HUES48 (cell line): ENCODE data around the gene GPD1L.
A peak's percentile ranks its signal among the peaks of the same experiment; 100 is the strongest.
"Not testable (repeated sequence)": the region's sequence is repeated elsewhere in the genome, so short reads cannot be mapped to it uniquely, and the experiment has no call there.

Experiments
- H3K27ac ChIP-seq: one replicate; pipeline ENCODE4 v1.7.0; 2013; ENCODE audit warnings: low read depth, low read length, inconsistent platforms
- H3K27me3 ChIP-seq: 2 replicates; pipeline ENCODE4 v1.6.1; 2013; ENCODE audit warnings: mild to moderate bottlenecking, low read length; ENCODE audit not compliant: control insufficient read depth, insufficient read depth
- H3K36me3 ChIP-seq: 2 replicates; pipeline ENCODE4 v1.6.1; 2013; ENCODE audit warnings: low read length; ENCODE audit not compliant: control insufficient read depth, insufficient read depth
- H3K4me1 ChIP-seq: 2 replicates; pipeline ENCODE4 v1.6.1; 2013; ENCODE audit warnings: mild to moderate bottlenecking, low read length; ENCODE audit not compliant: control insufficient read depth, insufficient read depth
- H3K4me3 ChIP-seq: 2 replicates; pipeline ENCODE4 v1.5.1; 2013; ENCODE audit warnings: mild to moderate bottlenecking, low read depth, low read length
- H3K9ac ChIP-seq: 2 replicates; pipeline ENCODE4 v1.6.1; 2013; ENCODE audit warnings: mild to moderate bottlenecking, low read depth, low read length, moderate library complexity
- H3K9me3 ChIP-seq: 2 replicates; pipeline ENCODE4 v1.6.1; 2013; ENCODE audit warnings: low read length; ENCODE audit not compliant: control insufficient read depth, insufficient read depth

The GPD1L gene

GRCh38 chr3:32106132-32106928 lies at the start of gene GPD1L:
Gene GPD1L (plus strand): TSS chr3:32106620. CDS start chr3:32106712, 92 bp downstream.
- Histone ChIP-seq H3K27me3 (peaks cover 19% of the 10 kb centered on the region), H3K27ac (no peak within 1 kb of the TSS), H3K4me3 (peak within 1 kb of the TSS; percentile 77), H3K9ac (no peak within 1 kb of the TSS), H3K9me3 (peaks cover 16% of the 10 kb centered on the region), H3K36me3 (no peaks in the 10 kb centered on the region), H3K4me1 (0 out of 2 replicates have a peak, but pooled peaks cover 3% of the 10 kb centered on the region)

- H3K4me1 ChIP-seq, H3K9me3 ChIP-seq, H3K36me3 ChIP-seq, H3K9ac ChIP-seq, H3K27ac ChIP-seq, H3K4me3 ChIP-seq, H3K27me3 ChIP-seq: not testable (repeated sequence)
These were observed 48.0 kb upstream of the GPD1L start for GRCh38 chr3:32058465-32058864.

GRCh38 chr3:32062950-32063582 lies 43.4 kb upstream of the GPD1L start:
- Histone ChIP-seq H3K9me3 (no peaks in the 10 kb centered on the region; the same call in 1 of the 2 replicates), H3K27me3 (no peaks in the 10 kb centered on the region), H3K4me1 (no peaks in the 10 kb centered on the region), H3K36me3 (no peaks in the 10 kb centered on the region), H3K4me3 (no peak overlapping the region), H3K9ac (no peak overlapping the region), H3K27ac (no peak overlapping the region)

- H3K9me3 ChIP-seq = no peaks in the 10 kb centered on the region; the same call in 1 of the 2 replicates
- no peak overlapping the region for H3K4me3 ChIP-seq
- H3K9ac ChIP-seq = no peak overlapping the region
- no peaks in the 10 kb centered on the region for H3K4me1 ChIP-seq
- no peak overlapping the region for H3K27ac ChIP-seq
- no peaks in the 10 kb centered on the region for H3K36me3 ChIP-seq
- no peaks in the 10 kb centered on the region for H3K27me3 ChIP-seq
These were observed 39.7 kb upstream of the GPD1L start for GRCh38 chr3:32066686-32067085.

- H3K4me3 ChIP-seq, H3K36me3 ChIP-seq, H3K27ac ChIP-seq, H3K4me1 ChIP-seq, H3K9me3 ChIP-seq, H3K9ac ChIP-seq, H3K27me3 ChIP-seq: not testable (repeated sequence)
These were observed 32.2 kb upstream of the GPD1L start for GRCh38 chr3:32074194-32074593.

- Histone ChIP-seq H3K9me3 (no peaks in the 10 kb centered on the region), H3K27ac (no peak overlapping the region), H3K9ac (no peak overlapping the region), H3K36me3 (no peaks in the 10 kb centered on the region), H3K27me3 (no peaks in the 10 kb centered on the region), H3K4me3 (no peak overlapping the region), H3K4me1 (peaks cover 3% of the 10 kb centered on the region; the same call in 1 of the 2 replicates)
These were observed 29.9 kb upstream of the GPD1L start for GRCh38 chr3:32076566-32076965.

GRCh38 chr3:32077260-32078084 lies 28.9 kb upstream of the GPD1L start:
- peaks cover 3% of the 10 kb centered on the region; the same call in 1 of the 2 replicates for H3K4me1 ChIP-seq
- no peak overlapping the region for H3K27ac ChIP-seq
- H3K9me3 ChIP-seq = no peaks in the 10 kb centered on the region
- H3K9ac ChIP-seq = no peak overlapping the region
- H3K36me3 ChIP-seq = no peaks in the 10 kb centered on the region
- H3K4me3 ChIP-seq = no peak overlapping the region
- H3K27me3 ChIP-seq = no peaks in the 10 kb centered on the region

- H3K27me3 ChIP-seq = no peaks in the 10 kb centered on the region
- no peaks in the 10 kb centered on the region for H3K36me3 ChIP-seq
- H3K4me3 ChIP-seq = no peak overlapping the region
- no peaks in the 10 kb centered on the region for H3K9me3 ChIP-seq
- H3K9ac ChIP-seq = no peak overlapping the region
- no peak overlapping the region for H3K27ac ChIP-seq
- H3K4me1 ChIP-seq = peaks cover 3% of the 10 kb centered on the region; the same call in 1 of the 2 replicates
These were observed 28.3 kb upstream of the GPD1L start for GRCh38 chr3:32078085-32078634.

- Histone ChIP-seq H3K36me3 (no peaks in the 10 kb centered on the region), H3K9ac (no peak overlapping the region), H3K27me3 (no peaks in the 10 kb centered on the region), H3K9me3 (no peaks in the 10 kb centered on the region), H3K4me3 (no peak overlapping the region), H3K27ac (no peak overlapping the region), H3K4me1 (peaks cover 3% of the 10 kb centered on the region; the same call in 1 of the 2 replicates)
These were observed 27.6 kb upstream of the GPD1L start for GRCh38 chr3:32078864-32079263.

GRCh38 chr3:32082721-32083120 lies 23.7 kb upstream of the GPD1L start:
- Histone ChIP-seq H3K4me3 (no peak overlapping the region), H3K4me1 (no peaks in the 10 kb centered on the region), H3K36me3 (no peaks in the 10 kb centered on the region), H3K27ac (no peak overlapping the region), H3K9me3 (no peaks in the 10 kb centered on the region), H3K9ac (no peak overlapping the region), H3K27me3 (no peaks in the 10 kb centered on the region)
